Measurements from ENCODE around the gene THOC3. TPM values are rescaled to one million over a fixed set of nuclear protein-coding genes. Genes with fewer than 3 reads are reported as not detected.

The THOC3 gene
- total and polyA plus RNA-seq, 2 of the 8 experiments (the other 6 are each of a cell fraction or from before 2014, with no cell fraction given): 60.2 to 82.7 TPM

DNA sequence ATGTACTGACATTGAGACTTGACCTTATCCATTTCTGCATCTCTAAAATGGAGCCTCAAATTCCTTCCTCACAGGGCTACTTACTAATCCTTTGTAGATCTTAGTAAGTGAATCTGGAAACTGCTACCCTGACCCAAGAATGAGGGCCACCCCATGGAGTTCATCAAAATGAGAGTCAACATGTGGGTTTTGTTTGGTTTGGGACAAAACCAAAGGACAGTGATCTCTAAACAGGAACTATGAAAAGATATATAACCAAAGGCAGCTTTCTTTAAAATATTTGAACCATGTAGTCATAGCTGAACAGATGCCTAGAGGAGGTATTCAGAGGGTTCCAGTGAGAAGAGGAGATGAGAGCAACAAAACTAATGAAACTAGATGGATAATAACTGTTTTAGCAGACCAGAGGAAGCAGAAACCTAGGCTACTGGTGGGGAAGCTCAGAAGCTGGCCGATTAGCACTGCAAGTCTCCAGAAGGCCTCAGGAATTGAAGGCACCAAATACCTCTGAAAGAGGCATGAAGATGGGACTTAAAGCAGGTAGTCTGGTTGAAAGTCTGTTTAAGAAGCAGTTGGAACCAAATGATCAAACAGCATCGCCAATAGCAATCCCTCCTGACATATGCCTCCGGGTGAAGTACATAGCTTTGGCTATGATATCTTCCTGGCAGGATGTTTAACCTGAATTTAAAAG lies 45.8 kb downstream of the THOC3 start:
- H3K18ac ChIP-seq (ENCODE audit: extremely low read depth, low read length): no peak overlapping the region
- FAIRE-seq: no peak
- no peak overlapping the region for H3K4me3 ChIP-seq (ENCODE audit: extremely low read depth in 1 of 4, insufficient read depth in 2 of 4, low read depth in 3 of 4, low read length in 4 of 4)
- H3K4me2 ChIP-seq (ENCODE audit: insufficient read depth in 1 of 2, low read depth in 2 of 2, low read length in 2 of 2): no peak overlapping the region
- H2BK120ac ChIP-seq (replicated peaks; ENCODE audit: low read depth, low read length): no peak overlapping the region
- ChIA-PET CTCF (ENCODE audit: partially characterized antibody) (interaction anchor here (0.6 to 1.3 kb wide), 2 partner anchors 46 to 193 kb away, joined by 3 to 4 read pairs; no protein-coding TSS in a partner anchor), POLR2A (ENCODE audit: partially characterized antibody) (no interaction called here)
- H3K9ac ChIP-seq (replicated peaks in 1 of 4; ENCODE audit: extremely low read depth in 1 of 4, low read depth in 3 of 4, low read length in 3 of 4): no peak overlapping the region
- H3K23me2 ChIP-seq (ENCODE audit: low read depth, low read length): no peaks in the 10 kb centered on the region
- no peak overlapping the region for H3K27ac ChIP-seq (ENCODE audit: low read depth, low read length)
- no peaks in the 10 kb centered on the region for H3K27me3 ChIP-seq (replicated peaks in 1 of 4; ENCODE audit: control insufficient read depth in 3 of 4, extremely low read depth in 1 of 4, insufficient read depth in 3 of 4, low read length in 3 of 4)
- no peak overlapping the region for H3K14ac ChIP-seq (ENCODE audit: insufficient read length)
- H4K8ac ChIP-seq (ENCODE audit: extremely low read depth, insufficient read depth, low read length): no peak overlapping the region
- peaks cover 0 to 4% of the 10 kb centered on the region in 2 experiments; a peak in 1 of 4 replicates for H3K79me2 ChIP-seq (ENCODE audit: control insufficient read depth in 1 of 2, insufficient read depth in 2 of 2, low read length in 2 of 2)
- H2AK5ac ChIP-seq (ENCODE audit: low read depth, low read length): no peak overlapping the region
- H4K20me1 ChIP-seq (replicated peaks in 1 of 2; ENCODE audit: control insufficient read depth in 1 of 2, insufficient read depth in 2 of 2, low read length in 2 of 2): no peaks in the 10 kb centered on the region
- H2BK5ac ChIP-seq (ENCODE audit: low read depth, low read length): no peak overlapping the region
- no peak for DNase-seq (ENCODE audit: low read depth in 1 of 2, low spot score in 2 of 2)
- no peak overlapping the region for H2BK15ac ChIP-seq (ENCODE audit: low read length)
- no peaks in the 10 kb centered on the region; a peak in 1 of 7 replicates for H3K4me1 ChIP-seq (replicated peaks in 1 of 4; ENCODE audit: control insufficient read depth in 3 of 4, insufficient read depth in 4 of 4, low read length in 3 of 4)
- H3K4ac ChIP-seq (replicated peaks; ENCODE audit: insufficient read length, low read depth, low read length): no peak overlapping the region
- no peak overlapping the region for H4K5ac ChIP-seq (ENCODE audit: insufficient read length, low read depth, low read length)
- no peaks in the 10 kb centered on the region for H3K36me3 ChIP-seq (ENCODE audit: control insufficient read depth in 2 of 4, insufficient read depth in 4 of 4, low read length in 3 of 4)
- WGBS, 2 experiments (ENCODE audit: extremely low coverage in 1 of 2, insufficient coverage in 1 of 2, insufficient read length in 1 of 2, insufficient replicate concordance in 2 of 2, low coverage in 1 of 2, low lambda C conversion rate in 2 of 2, missing lambda C conversion rate in 1 of 2): 90% methylated on average over 3 of the region's 3 CpGs; no CpG with 5 or more reads in 1 of the 2 experiments
- no peak overlapping the region for H2BK12ac ChIP-seq (ENCODE audit: low read depth, low read length)
- no peaks in the 10 kb centered on the region for H3K9me3 ChIP-seq (ENCODE audit: insufficient read depth in 2 of 2, low read depth in 1 of 2, low read length in 1 of 2)
- H4K91ac ChIP-seq (replicated peaks; ENCODE audit: insufficient read length, low read length): no peak overlapping the region
- no peak overlapping the region for H3K23ac ChIP-seq (ENCODE audit: insufficient read length)
- peaks cover 10% of the 10 kb centered on the region; the same call in 1 of the 2 replicates for H3K79me1 ChIP-seq (ENCODE audit: low read depth, low read length)
- no peak overlapping the region for H2BK20ac ChIP-seq (ENCODE audit: low read length)
- no peak overlapping the region for H3K56ac ChIP-seq (replicated peaks; ENCODE audit: insufficient read length, low read depth, low read length)
- no peak overlapping the region for H2AFZ ChIP-seq (ENCODE audit: low read length)
- TF ChIP-seq POU5F1 (IDR thresholded peaks at IDR 0.05; ENCODE audit: low read depth, low read length) (no peak), CREB1 (IDR thresholded peaks at IDR 0.05) (no peak), EP300 (IDR thresholded peaks at IDR 0.05; ENCODE audit: borderline replicate concordance in 1 of 2, low read depth in 2 of 2, low read length in 2 of 2) (no peak), CHD2 (IDR thresholded peaks at IDR 0.05; ENCODE audit: low read length) (no peak), BRCA1 (IDR thresholded peaks at IDR 0.05; ENCODE audit: low read depth, low read length) (no peak), CEBPB (IDR thresholded peaks at IDR 0.05; ENCODE audit: low read depth, low read length) (no peak), SP4 (IDR thresholded peaks at IDR 0.05; ENCODE audit: low read length) (no peak), ZNF274 (IDR thresholded peaks at IDR 0.05; ENCODE audit: borderline replicate concordance, extremely low read depth, low read length) (no peak), JUND (IDR thresholded peaks at IDR 0.05; ENCODE audit: low read length) (no peak), TAF1 (IDR thresholded peaks at IDR 0.05; ENCODE audit: low read depth, low read length) (no peak), RAD21 (IDR thresholded peaks at IDR 0.05 in 1 of 2, conservative IDR thresholded peaks at IDR 0.05 in 1 of 2; ENCODE audit: low read depth in 2 of 2, low read length in 2 of 2) (no peak), CHD1 (IDR thresholded peaks at IDR 0.05; ENCODE audit: low read depth, low read length) (no peak), HDAC6 (IDR thresholded peaks at IDR 0.05; ENCODE audit: low read depth, low read length) (no peak)
- TF ChIP-seq, protein P1, sequence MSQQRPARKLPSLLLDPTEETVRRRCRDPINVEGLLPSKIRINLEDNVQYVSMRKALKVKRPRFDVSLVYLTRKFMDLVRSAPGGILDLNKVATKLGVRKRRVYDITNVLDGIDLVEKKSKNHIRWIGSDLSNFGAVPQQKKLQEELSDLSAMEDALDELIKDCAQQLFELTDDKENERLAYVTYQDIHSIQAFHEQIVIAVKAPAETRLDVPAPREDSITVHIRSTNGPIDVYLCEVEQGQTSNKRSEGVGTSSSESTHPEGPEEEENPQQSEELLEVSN (IDR thresholded peaks at IDR 0.05): no peak
